Measurements from ENCODE around the gene DHDH.
"Not testable (repeated sequence)": the region's sequence is repeated elsewhere in the genome, so short reads cannot be mapped to it uniquely, and the experiment has no call there.

DHDH gene

GRCh38 chr19:48933382-48933932 is at the start of gene DHDH:
Gene DHDH (plus strand): TSS chr19:48933699. CDS start chr19:48933722, 23 bp downstream.
- peak; percentile 89 for DNase-seq

GRCh38 chr19:48883726-48884125 is 49.8 kb upstream of the DHDH start:
- DNase-seq = no peak

GRCh38 chr19:48887861-48888612 is 45.5 kb upstream of the DHDH start:
- no peak for DNase-seq

- DNase-seq = not testable (repeated sequence)
These were observed 44.0 kb upstream of the DHDH start for GRCh38 chr19:48889496-48889895.

- no peak for DNase-seq
These were observed 42.9 kb upstream of the DHDH start for GRCh38 chr19:48890551-48890950.

GRCh38 chr19:48895226-48895625 is 38.3 kb upstream of the DHDH start:
- DNase-seq = no peak

- no peak for DNase-seq
These were observed 37.2 kb upstream of the DHDH start for GRCh38 chr19:48896191-48896720.

GRCh38 chr19:48897181-48897580 is 36.3 kb upstream of the DHDH start:
- no peak for DNase-seq

GRCh38 chr19:48899386-48899749 is 34.1 kb upstream of the DHDH start:
- DNase-seq = not testable (repeated sequence)

GRCh38 chr19:48899781-48900476 is 33.6 kb upstream of the DHDH start, which contains the start of gene NUCB1:
Gene NUCB1 (plus strand): TSS chr19:48900312. CDS start chr19:48900797, 485 bp downstream.
- DNase-seq = peak; percentile 99

GRCh38 chr19:48900477-48901406 is 32.8 kb upstream of the DHDH start:
- DNase-seq = no peak

- DNase-seq = not testable (repeated sequence)
These were observed 31.2 kb upstream of the DHDH start for GRCh38 chr19:48902291-48902690.

- not testable (repeated sequence) for DNase-seq
These were observed 29.7 kb upstream of the DHDH start for GRCh38 chr19:48903788-48904187.

- no peak for DNase-seq
These were observed 27.8 kb upstream of the DHDH start for GRCh38 chr19:48905664-48906063.

- no peak for DNase-seq
These were observed 27.2 kb upstream of the DHDH start for GRCh38 chr19:48906324-48906723.

GRCh38 chr19:48907671-48908070 is 25.8 kb upstream of the DHDH start:
- no peak for DNase-seq

GRCh38 chr19:48909424-48910077 is 23.9 kb upstream of the DHDH start:
- not testable (repeated sequence) for DNase-seq

GRCh38 chr19:48910803-48911202 is 22.7 kb upstream of the DHDH start:
- no peak for DNase-seq

- DNase-seq = no peak
These were observed 20.2 kb upstream of the DHDH start for GRCh38 chr19:48913114-48913889.

- no peak for DNase-seq
These were observed 19.3 kb upstream of the DHDH start for GRCh38 chr19:48914181-48914580.

- no peak for DNase-seq
These were observed 17.7 kb upstream of the DHDH start for GRCh38 chr19:48915757-48916156.
